Measurements from ENCODE around the gene RFESD.

- TF ChIP-seq CTCF (IDR thresholded peaks at IDR 0.05) (no peak), POLR2A (IDR thresholded peaks at IDR 0.05) (no peak)
These were observed 12.9 kb upstream of the RFESD start for GRCh38 chr5:95633671-95634070.
